HG03108 (cell line): ENCODE results near the gene FIG4.
A peak's percentile ranks its signal among the peaks of the same experiment; 100 is the strongest.
"Not testable (repeated sequence)": the region's sequence is repeated elsewhere in the genome, so short reads cannot be mapped to it uniquely, and the experiment has no call there.

Source experiments
- ATAC-seq: cut with Tn5 transposase; IDR thresholded peaks from one replicate; pipeline ENCODE4 v1.9.1; 2021; ENCODE audit warnings: moderate library complexity; ENCODE audit not compliant: unreplicated experiment

FIG4 gene

DNA sequence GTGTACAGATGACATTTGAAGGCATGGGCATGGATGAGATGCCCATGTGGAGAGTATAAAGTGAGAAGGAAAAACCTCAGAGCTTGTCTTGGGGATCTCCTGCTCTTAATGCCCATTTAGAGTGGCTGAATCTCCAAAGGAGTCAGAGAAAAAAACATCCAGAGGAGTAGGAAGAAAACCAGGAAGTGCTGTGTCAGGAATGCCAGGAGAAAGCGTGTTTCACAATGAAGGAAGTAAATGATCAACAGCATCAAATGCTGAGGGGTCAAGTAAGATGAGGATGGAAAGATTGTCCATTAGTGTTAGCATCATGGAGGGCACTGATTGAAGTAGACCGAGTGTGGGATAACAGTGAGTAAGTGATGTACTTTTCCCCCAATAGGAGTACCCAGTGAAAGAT lies 56.1 kb downstream of the FIG4 start:
- no peak for ATAC-seq

DNA sequence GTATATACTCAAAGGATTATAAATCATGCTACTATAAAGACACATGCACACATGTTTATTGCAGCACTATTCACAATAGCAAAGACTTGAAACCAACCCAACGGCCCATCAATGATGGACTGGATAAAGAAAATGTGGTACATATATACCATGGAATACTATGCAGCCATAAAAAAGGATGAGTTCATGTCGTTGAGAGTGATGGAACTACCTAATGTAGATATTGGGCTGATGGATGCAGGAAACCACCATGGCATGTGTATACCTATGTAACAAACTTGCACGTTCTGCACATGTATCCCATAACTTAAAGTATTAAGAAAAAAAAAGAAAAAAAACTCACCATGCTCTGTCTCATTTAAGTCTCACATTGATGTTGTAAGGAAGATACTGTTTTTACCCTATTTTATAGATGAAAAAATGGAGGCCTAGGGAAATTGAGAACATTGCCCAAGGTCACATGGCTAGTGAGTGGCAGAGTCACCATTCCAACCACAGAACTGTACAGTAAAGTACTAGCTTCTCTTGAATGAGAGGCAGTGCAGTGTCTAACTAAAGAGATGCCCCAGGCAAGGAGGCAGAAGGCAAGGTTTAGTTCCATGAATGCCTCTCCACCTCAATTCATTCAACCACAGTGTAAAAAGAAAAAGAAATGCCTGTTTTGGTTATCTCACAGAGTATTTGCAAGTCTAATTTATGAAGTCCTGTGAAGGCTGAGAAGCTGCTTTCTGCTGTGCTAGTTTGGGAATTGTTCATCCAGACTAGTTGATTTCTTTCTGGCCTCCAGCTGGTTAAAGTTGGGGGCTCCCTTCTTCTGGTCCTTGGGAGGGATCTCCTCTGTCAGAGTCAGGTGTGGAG lies 68.2 kb downstream of the FIG4 start:
- ATAC-seq = no peak

DNA sequence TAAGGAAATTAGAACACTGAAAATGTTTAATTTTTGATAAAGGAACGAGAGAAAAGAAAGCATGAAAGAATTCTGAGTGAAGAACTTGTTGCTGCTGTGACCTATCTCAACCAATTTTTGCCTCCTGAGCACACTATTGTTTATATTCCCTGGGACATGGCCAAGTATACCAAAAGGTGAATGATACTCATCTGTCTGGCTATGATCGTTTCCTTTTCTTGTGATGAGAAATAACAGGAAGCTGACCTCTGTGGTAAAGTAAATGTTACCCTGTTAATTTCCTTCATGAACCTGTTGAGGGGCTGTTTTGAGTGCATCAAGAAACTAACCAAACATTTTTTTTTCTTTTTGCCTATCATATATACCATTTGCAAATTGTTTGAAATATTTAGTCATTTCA lies 69.1 kb downstream of the FIG4 start:
- peak; percentile 74 for ATAC-seq

DNA sequence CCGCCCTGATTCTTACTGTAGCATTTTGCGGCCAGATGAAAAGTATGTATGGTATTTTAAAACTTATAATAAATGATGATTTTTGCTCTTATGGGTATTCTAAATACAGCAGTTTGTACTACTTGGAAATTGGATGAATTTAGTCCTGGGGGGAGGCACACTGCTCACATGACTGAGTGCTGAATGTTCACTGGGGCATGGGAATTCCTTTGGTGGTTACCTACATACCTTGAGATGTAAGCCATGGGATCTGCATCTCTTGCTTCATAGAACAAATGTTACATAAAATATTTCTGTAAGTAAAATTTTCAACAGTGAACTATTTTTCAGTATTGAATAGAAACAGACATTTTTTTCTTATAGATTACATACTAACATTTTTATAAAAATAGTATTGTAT lies 71.1 kb downstream of the FIG4 start:
- no peak for ATAC-seq

DNA sequence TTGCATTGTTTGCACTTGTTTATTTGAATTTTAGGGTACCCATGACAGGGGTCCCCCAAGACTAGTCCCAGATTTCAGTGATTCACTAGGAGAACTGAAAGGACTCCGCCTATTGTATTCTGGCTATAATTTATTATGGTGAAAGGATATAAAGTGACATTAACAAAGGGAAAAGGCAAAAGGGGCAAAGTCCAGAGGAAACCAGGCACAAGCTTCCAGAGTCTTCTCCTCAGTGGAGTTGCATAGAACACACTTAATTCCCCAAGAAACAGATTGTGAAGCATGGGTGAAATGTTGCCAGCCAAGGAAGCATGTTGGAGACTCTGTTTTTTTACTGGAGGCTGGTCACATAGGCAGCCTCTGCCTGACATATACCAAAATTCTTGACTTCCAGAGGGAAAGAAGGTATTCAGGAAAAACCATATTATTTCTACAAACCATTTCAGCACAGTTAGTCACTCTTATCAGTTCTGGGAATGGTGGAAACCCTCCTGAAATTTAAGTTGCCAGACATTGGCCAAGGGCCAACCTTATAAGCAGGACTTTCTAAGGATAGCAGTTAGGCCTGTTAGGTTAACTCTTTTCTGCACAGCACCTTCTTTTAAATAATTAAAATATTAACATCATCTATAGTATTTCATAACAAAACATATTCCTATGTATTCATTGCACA lies 71.8 kb downstream of the FIG4 start:
- no peak for ATAC-seq

DNA sequence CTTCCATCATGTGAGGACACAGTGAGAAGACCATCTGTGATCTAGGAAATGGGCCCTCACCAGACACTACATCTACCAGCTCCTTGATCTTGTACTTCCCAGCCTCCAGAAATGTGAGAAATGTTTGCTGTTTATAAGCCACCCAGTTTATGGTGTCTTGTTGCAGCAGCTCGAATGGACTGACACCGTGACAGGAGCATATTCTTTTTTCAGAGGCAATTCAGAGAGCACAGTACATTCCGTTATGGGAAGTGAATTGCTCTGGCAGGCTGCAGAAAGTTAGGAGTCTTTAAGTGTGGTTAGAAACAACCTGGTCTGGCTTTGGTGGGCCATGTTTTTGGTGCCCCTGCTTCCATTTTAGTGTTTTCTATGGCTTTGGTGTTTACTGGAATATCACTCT lies 75.1 kb downstream of the FIG4 start:
- no peak for ATAC-seq

DNA sequence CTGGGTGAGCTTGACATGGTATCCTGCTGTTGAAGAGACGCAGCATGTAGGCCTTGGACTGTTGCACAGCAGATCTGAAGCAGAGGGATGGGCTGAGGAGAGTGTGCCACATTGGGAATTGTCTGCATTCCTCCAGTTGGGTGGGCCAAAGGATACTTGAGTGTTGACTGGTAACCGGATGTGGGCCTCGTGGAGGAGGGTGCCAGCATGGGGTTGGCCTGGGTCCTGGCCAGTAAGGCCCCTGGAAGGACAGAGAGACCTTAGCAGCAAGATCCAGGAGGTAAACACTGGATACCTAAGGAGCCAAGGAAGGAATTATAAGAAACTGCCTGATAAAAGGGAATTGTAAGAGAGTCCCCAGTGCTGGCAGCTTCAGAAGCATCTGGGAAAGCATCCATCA lies 76.9 kb downstream of the FIG4 start:
- no peak for ATAC-seq

DNA sequence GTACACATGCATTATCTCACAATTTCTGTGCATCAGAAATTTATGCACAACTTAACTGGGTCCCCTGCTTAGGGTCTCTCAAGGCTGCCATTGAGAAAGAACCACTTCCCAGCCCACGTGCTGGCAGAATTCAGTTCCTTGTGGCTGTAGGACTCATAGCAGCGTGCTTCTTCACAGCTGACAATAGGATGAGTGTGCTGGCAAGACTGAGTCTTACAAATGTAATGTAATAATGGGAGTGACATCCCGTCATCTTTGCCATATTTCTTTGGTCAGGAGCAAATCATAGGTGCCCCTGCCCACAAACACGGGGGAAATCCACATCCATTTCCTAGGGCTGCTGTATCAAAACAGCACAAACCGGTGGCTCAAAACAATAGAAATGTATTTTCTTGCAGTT lies 77.4 kb downstream of the FIG4 start:
- no peak for ATAC-seq

DNA sequence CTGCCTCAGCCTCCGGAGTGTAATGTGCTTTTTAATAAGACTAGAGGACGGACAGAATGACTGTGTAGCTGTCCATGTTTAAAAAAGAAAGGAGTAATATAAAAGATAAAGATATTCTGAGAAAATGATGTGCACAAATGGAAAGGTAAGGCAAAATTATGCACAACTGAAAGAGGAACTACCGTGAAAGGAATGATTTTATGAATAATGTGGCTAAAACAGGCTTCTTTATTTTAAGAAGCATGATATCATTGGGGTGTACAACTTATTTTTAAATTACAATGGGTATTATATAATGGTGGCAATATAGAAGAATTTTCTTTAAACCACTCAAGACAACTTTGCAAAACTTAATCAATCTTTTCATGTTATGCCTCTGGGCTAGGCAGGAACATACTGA lies 78.1 kb downstream of the FIG4 start:
- no peak for ATAC-seq

DNA sequence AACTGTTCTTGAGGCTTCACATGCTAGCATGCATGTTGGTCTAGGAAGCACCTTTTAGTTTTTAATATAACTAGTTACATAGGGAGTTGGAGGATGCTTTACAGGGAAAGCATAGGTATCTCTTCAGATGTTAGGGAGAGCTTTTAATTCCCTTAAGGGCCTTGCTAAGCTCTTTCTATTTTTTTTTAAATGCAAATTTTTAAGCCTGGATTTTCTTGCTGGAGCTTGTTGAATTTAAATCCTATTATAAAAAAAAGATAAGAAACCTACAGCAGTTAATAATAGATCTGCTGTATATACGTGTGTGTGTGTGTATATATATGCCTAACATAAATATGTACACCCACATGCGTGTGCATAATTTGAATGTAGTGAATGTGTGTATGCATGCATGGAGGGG lies 79.0 kb downstream of the FIG4 start:
- no peak for ATAC-seq

DNA sequence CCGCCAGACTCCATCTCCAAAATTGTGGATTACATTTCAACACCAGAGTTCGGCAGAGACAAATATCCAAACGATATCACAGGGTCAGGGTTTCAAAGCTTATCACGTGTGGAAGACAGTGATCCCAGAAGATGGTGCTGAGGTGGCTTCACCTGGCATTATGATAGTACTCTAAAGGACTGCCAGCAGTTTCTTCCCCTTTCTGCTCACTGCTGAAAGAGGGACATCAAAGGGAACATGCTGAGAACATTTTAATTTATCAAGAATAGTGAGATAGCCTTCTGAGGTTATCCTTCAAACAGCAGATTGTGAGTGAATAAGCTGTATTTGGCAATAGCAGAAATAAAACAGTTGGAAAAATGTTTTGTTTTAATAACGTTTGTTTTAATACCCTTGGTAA lies 79.7 kb downstream of the FIG4 start:
- ATAC-seq = no peak

DNA sequence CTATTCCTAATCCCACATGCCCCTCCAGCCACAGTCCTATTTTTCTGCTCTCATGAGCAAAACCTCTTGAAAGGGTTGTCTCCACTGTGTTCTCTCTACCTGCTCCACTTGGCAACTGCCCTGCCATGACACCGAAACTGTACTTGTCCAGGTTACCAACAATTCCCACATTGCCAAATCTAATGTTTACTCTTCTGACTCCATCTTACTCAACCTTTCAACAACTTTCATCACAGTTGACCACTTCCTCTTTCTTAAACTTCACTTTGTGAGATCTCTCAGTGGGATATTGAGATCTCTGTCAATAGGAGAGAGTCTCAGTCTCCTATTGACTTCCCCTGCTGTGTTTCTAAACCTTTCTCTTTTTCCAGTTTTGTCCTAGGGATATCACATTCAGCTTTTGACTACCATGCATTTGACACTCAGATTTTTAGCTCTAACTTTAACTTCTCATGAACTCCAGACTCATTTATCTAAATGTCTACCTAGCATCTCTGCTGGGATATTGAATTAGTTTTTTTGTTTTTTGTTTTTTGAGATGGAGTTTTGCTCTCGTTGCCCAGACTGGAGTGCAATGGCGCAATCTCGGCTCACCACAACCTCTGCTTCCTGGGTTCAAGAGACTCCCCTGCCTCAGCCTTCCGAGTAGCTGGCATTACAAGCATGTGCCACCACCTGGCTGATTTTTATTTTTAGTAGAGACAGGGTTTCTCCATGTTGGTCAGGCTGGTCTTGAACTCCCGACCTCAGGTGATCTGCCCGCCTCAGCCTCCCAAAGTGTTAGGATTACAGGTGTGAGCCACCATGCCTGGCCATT lies 81.1 kb downstream of the FIG4 start:
- not testable (repeated sequence) for ATAC-seq

DNA sequence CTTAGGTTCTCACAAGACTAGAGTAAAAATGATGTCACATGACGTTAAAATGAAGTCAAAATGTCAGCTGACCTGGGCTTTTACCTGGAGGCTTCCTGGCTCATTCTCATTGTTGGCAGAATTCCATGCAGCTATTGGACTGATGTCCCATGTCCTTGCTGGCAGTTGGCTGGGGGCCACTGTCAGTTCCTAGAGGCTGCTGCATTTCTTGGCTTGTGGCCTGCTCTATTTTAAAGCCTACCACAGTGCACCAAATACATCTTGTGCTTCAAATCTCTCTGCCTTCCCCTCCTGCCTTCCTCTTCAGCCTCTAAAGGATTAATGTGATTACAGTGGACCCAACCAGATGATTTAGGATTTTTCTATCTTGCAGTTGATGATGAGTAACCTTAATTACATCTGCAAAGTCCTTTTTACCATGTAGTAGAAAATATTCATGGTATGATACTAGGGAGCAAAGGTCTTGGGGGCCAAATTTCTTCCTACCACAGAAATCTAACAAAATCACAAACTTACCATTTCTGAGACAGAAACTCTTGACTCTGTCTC lies 81.9 kb downstream of the FIG4 start:
- no peak for ATAC-seq

DNA sequence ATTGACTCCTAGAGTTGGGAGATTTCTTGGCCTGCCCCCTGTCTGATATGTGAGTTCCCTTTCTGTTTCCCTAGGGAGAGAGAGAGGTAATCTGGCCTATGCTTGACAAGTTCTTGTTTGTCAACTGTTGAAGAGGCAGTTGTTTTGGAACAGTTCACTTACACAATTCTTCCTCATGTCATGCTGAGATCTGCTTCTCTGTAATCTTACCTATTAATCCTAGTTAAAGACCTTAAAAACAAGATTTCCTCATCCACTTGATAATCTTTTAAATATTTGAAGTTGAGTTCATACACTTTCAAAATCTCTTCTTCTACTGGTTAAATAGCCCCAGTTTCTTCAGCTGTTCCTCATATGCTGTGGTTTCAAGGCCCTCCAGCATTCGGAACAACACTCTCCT lies 89.9 kb downstream of the FIG4 start:
- no peak for ATAC-seq

DNA sequence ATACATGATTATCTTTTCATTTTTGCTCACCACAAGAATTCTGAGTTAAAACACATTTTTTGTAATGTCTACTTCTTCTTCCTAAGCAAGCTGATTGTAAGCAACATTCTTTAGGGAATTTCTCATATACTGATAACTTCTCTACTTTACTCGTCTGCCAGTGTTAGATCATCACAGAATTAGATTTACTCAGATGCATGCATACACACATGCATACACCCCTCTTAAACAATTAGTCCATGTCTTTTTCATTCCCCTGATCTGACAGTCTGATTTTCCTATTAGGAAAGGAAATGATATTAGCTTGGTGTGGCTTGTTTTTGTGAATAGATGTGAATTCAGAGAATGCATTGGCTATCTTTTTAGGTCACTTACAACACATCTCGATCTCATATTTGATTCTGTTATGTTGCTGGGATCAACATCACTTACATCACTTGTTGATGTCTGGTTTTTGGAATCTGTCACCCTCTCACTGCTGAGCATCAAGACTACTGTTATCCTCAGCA lies 91.4 kb downstream of the FIG4 start:
- no peak for ATAC-seq

DNA sequence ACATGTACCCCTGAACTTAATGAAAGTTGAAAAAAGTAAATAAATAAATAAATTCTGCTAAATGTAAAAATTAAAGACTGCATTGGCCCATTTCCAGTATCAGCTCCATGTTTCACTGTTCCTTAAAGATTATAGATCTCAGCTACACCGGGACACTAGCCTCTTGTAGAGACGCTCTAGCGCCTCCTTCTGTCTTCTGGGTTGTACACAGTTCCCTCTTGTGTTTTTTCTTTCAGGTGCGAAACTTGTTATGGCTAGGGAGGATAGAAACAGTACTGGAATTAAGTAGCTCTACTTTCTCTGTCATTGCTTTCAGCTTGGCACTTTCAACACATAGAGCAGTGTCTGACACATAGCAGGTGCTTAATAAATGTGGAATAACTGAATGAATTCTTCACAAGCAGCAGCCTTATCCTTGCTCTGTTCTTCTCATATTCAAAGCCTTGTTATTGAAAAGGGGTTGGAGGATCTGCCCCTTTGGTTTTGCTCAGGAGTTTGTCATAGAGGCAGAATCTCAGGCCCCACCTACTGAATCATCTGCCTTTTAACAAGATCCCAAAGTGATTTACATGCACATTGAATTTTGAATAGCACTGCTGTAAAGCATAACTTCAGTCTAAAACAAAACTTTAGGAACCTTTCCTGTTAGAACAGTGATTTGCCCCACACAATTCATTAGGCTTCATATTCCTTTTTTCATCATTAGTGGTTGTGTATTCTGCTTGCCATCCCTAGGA lies 92.3 kb downstream of the FIG4 start:
- ATAC-seq = no peak

DNA sequence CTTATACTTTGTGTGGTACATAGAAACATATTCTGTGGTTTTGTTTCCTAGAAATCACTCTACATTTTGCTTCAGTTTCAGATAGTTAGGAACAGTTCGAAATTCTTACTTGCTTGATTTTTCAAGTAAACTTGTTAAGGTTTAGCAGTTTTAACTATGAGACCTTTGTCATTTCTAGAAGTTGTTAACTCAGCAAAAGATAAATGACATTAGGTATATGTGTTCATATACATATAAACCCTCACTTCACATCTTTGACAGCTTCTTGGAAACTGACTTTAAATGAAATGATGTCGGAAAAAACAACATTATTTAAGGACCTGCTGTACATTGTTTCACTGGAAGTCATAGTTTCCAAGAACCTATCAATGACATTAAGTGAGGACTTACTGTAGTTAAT lies 96.2 kb downstream of the FIG4 start:
- no peak for ATAC-seq

DNA sequence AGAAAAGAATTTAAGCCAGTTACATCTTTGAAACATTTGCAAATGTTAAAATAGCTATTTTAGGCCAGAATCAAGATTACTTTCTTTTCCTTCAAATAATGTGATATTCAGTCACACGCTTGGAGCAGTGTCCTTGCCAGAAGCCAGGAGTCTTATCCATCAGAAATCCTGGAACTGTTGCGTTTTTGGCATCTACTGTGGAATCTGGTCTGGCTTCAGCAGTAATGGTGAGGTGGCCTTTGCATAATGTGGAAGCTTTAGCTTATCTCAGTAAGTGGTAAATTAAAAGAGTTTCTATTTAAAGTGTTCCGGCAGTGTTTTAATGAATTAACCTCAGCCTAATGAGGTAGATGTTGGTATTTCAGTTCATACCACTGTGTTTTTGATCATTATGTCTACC lies 97.6 kb downstream of the FIG4 start:
- ATAC-seq = no peak

DNA sequence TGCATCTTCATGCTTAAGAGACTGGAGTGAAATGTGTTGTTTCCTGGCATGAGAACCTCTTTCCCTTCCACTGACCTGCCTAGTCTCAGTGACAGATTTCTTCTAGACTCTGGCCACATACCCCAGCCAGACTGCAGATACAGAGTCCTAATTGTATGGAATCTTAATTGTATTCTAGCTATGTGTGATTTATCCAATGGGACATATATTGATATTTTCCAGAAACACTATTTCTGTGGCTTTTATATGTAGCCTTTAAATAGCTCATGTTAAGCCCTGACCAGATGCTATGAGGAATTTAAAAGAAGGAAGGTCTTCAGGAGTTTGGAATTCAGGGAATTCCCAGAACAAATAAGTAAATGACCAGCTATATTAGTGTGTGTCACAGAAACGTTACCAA lies 99.0 kb downstream of the FIG4 start:
- ATAC-seq = no peak

DNA sequence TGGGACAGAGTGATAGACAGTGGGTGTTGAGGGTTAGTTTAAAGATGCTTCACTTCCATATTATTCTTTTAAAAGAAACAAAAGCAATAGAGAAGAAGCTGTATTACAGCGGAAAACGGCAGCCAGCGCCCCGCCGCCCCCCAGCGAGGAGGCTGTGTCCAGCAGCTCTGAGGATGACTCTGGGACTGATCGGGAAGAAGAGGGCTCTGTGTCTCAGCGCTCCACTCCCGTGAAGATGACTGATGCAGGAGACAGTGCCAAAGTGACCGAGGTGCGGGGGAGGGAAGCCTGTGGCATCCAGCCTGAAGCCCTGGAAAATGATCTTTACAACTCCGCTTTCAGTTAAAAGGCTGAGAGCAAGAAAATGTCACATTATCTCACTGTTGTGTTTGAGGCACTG lies 100.2 kb downstream of the FIG4 start:
- no peak for ATAC-seq

DNA sequence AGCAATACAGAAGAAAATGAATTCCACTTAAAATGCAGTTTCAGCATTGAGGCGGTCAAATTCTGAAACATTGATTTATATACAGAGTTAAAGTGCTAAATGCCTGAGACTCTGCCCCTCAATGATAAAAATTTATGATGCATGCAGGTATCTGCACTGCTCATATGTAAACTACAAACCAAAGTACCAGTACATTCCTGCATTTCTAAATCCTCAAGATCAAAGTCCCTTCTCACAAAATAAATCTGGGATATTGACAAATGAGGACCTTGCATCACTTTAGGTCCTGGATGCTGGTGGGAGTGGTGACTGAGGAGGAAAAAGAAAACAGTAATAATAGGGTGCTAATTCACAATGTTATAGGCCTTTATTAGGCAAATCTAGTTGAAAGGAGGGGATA lies 101.9 kb downstream of the FIG4 start:
- ATAC-seq = no peak
